Endometrial microvascular endothelial cells (primary cell): ENCODE data around the gene DGLUCY. TPM values are rescaled to one million over a fixed set of nuclear protein-coding genes. Genes with fewer than 3 reads are reported as not detected.

ENCODE experiments used
- total RNA-seq: library from RNA; depleted of rRNA; stranded (reverse); fragments of >200 nt; gene quantifications from one replicate; pipeline ENCODE4 v1.2.3, GENCODE V29; 2015; ENCODE audit errors: inconsistent ontology term

The DGLUCY gene
- total RNA-seq, 1 donor from 2014 or later: 36.8 TPM

Other genes with a start within 250 kb of the DGLUCY start
- gene RPS6KA5, start 53.4 kb upstream of the DGLUCY start, total RNA-seq: 2.5 TPM
- gene GPR68, start 130.6 kb downstream of the DGLUCY start, total RNA-seq: 3.7 TPM